NCI-H69 (cell line): Measurements from ENCODE around the gene CNKSR1.

ENCODE experiments used
- DNase-seq: peaks from one replicate; lab custom pipeline; 2025; lab: John Stamatoyannopoulos, UW

Gene CNKSR1, protein sequence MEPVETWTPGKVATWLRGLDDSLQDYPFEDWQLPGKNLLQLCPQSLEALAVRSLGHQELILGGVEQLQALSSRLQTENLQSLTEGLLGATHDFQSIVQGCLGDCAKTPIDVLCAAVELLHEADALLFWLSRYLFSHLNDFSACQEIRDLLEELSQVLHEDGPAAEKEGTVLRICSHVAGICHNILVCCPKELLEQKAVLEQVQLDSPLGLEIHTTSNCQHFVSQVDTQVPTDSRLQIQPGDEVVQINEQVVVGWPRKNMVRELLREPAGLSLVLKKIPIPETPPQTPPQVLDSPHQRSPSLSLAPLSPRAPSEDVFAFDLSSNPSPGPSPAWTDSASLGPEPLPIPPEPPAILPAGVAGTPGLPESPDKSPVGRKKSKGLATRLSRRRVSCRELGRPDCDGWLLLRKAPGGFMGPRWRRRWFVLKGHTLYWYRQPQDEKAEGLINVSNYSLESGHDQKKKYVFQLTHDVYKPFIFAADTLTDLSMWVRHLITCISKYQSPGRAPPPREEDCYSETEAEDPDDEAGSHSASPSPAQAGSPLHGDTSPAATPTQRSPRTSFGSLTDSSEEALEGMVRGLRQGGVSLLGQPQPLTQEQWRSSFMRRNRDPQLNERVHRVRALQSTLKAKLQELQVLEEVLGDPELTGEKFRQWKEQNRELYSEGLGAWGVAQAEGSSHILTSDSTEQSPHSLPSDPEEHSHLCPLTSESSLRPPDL

DNA sequence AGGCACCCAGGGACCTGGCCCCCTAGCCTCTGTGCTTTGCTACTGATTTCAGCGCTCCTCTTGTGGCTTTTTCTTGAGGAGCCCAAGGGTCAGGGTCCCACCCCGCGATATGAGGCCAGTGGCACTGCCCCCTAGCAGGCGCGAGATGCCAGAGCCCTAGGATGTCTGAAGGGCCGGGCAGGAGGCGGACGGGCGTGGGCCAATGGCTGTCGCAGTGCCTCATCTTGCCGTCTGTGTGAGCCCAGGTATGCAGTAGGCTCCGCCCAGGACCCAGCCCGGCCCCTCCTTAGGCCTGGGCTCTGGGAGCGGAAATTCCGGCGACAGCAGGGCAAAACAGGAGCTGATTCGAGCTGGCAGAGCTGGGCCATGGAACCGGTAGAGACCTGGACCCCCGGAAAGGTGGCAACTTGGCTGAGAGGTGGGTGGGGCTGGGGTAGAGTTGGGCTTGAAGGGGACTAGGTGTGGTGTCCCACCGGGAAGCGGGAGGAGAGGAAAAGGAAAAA, at the start of gene CNKSR1:
CNKSR1 (plus strand) TSS at position 310 of the 503 bp plus-strand sequence; CDS start at position 367, 57 bp downstream.
- DNase-seq: peak; percentile 8

DNA sequence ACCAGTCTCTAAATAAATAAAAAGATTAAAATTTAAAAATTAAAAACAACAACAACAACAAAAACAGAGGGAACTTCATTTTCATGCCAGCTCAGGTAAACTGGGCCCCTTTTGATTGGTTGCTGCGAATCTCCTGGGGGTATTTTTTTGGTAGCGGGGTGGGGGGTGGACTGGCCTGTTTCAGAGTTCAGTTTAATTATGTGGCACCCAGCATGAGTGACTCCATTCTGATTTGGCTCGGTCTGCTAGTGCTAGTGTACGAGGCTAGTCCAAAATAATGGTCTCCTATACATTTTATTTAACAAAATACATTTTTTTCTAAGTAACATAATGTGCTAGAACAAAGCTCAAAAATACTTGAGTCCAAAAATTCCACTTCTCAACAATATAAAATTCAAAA, 47.5 kb upstream of the CNKSR1 start:
- no peak for DNase-seq

DNA sequence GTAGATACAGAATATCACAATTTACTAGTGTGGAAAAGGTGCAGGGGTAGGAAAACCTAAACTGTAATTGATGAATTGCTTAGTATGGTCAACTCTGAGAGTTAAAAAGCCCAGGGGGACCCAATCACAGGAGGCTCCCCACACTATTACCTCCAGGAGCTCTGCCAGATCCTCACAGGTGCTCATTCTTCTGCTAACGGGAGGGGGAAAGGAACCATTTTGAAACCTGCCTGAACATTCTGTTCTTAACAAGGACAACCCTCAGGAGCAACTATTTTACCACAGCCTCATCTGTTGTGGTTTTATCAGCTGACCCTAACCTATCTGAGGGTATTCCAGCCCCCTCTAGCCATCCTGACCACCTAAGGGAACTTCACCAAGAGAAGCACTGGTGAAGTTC, 46.6 kb upstream of the CNKSR1 start:
- DNase-seq: no peak

DNA sequence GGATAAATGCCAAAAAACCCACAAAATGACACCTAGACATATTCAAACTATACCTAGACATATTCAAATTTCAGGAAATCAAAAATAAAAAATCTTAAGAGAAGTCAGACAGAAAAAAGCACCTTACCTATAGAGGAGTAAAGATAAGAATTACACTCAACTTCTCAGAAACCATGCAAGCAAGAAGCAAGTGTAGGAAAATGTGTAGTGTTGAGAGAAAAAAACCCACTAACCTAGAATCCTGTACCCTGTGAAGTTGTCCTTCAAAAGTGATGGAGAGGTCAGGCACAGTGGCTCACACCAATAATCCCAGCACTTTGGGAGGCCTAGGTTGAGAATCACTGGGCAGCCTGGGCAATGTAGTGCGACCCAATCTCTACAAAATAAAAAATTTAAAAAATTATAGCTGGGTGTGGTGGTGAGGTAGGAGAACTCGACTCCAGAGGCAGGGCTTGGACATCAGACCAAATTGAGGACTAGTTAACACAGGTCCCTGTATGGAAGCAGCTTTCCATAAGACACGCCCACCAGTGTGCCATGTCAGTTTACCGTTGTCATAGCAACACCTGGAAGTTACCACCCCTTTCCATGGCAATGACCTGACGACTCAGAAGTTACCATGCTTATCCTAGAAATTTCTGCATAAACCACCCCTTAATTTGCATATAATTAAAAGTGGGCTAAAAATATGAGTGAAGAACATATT, 45.0 kb upstream of the CNKSR1 start:
- DNase-seq: no peak

DNA sequence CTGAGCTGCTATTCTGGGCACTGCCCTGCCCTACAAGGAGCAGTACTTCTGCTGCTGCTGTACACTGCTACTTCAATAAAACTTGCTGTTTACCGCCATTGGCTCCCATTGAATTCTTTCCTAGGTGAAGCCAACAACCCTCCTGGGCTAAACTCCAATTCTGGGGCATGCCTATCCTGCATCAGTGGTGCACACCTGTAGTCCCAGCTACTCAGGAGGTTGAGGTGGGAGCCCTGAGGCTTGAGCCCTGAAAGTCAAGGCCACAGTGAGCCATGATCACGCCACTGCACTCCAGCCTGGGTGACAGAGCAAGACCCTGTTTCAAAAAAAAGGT, 44.5 kb upstream of the CNKSR1 start:
- DNase-seq: no peak

DNA sequence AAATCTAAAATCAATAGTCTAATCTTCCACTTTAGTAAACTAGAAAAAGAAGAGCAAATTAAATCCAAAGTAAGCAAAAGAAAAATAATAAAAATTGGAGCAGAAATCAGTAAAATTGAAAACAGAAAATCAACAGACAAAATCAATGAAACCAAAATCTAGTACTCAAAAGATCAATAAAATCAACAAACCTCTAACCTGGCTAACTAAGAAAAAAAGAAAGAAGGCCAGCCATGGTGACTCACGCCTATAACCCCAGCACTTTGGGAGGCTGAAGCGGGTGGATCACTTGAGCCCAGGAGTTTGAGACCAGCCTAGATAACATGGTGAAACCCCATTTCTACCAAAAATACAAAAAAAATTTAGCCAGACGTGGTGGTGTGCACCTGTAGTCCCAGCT, 42.8 kb upstream of the CNKSR1 start:
- no peak for DNase-seq

DNA sequence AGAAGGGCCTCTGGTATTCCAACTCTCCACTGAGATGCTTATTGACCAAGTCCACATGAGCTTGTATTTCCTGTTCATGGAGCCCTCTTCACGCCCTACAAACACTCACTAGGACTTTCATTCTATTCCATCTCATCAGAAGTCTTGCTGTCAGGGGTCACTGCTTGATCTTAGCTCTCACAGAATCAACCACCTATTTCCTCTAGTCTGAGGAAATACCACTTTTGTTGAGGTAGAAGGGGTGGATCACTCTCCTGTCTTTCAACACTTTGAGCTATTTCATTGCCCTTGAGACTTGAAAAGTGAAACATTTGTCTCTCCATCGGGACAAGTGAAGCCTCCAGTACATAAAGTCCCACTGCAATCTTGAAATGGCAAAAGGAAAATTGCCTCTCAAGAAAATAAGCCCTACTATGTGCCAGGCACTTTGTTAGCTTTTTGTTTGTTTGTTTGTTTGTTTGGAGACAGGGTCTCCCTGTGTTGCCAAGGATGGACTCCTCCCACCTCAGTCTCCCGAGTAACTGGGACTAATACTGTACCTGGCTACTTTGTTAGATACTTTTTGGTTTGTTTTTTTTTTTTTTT, 38.2 kb upstream of the CNKSR1 start:
- DNase-seq: no peak

DNA sequence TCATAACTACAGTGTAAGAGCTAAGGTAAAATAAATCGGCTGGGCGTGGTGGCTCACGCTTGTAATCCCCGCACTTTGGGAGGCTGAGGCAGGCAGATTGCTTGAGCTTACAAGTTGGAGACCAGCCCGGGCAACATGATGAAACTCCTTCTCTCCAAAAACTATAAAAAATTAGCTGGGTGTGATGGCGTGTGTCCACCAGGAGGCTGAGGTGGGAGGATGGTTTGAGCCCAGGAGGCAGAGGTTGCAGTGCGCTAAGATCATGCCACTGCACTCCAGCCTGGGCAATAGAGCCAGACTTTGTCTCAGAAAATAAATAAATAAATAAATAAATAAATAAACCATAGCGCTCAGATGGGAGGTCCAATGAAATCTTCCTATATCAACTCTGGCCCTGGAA, 35.1 kb upstream of the CNKSR1 start:
- no peak for DNase-seq

DNA sequence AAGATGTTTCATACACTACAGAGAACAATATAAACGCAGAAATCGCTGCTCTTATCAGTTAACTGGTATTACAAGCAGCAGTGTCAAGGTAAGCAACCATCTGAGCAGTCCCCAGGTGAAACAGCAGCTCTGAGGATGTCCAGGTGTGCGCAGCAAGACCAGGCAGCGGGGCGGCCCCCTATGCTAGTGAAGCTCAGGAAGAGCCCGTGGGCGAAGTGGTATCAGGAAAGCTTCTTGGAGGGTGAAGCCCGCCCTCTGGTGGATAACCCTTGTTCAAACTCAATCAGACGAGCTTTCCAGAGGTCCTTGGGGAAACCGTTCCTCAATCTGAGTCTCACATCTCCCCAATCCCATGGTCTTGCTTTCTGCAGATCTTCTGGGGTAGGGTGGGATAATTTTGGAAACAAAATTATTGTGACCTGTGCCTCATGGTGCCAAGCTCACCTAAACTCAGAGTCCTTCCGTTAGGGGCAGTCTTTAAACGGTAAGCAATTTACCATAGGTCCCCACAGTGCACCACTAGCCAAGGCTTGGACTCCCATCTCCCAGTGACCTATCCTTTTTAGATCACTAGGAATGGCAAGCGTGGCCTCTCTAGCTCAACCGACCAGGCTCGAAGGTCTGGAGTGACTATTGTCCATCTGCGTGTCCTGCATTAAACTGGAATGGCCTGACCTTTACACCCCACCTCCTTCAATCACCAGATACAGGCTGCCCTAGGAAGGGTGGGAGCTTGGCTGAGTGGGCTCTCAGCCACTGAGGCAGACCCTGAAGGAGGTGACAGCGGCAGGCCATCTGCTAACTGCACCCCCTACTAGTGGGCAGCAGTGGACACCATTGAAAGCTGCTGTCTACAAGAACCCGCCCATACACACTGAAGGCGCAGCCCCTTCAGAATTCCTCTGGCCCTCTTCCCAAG, 32.0 kb upstream of the CNKSR1 start:
- DNase-seq: peak; percentile 91

DNA sequence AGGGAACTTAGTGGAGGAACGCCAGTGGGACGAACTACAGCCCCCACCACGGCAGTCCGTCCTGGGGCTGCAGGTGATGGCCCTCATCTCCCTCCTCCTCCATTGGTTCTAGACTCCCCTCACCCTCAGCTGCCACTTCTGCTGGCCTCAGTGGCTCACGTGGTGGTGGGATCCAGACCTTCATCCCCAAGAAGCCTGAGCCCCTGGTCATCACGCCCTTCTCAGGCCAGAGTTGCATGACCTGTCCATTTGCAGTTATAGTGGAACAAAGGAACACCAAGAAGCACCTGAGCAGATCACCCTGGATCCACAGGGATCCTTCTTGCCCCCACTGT, 31.4 kb upstream of the CNKSR1 start:
- DNase-seq: no peak

DNA sequence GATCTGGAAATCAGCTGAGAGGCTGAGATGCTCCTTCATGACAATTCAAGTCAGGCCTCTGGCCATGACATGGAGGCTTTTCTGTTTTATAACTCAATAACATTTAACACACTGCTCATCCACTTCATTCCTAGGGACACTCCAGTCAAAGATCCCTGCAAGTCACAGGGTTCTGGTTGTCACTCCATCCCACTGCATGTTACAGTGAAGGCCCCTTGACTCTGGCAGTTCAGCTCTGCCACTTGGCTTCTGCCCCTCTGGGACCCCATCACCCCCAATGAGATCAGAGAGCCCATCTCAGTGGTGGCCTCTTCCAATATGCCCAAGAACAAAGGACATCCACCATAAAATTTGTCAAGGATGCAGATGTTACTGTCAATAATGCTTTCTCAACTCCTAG, 28.4 kb upstream of the CNKSR1 start:
- DNase-seq: no peak

DNA sequence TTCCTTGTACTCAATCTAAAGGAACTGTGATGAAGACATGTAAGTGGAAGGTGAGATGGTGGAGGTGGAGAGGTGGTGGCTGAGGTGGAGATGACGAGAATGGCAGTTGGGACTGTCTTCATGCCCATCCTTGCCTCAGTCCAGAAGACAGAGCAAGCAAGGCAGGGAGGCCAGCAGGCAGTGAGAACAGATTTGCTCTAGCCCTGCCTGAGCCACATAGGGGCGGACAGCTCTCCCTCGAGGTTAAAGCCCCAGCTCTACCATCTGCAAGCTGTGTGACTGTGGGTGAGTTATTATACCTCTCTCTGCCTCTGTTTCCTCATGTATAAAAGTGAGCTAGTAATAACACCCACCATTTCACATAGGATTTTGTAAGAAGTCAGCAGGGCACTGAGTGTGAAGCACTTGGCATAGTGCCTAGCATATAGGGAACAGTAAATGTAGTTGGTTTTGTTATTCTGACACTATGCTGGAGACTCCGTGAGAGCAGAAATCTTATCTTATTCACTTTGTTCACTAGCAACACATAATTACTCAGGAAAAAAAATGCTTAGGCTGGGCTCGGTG, 23.2 kb upstream of the CNKSR1 start:
- DNase-seq: no peak

DNA sequence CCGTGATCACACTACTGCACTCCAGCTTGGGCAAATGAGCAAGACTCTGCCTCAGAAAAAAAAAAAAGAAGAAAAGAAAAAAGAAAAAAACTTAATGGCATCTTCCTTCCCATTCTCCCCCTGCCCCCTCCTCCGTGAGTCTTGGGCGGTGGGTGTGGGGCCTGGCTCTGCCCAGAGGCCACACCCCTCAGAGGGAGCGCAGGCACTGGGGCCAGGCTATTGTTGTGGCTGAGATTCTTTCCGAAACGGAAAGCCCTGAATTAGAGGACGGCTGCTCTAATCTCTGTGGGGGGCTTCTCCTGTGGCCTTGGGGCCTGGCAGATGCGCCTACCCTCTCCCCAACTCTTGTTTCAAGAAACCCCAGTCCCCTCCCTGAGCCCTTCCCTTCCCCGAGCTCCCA, 22.5 kb upstream of the CNKSR1 start:
- DNase-seq: no peak

DNA sequence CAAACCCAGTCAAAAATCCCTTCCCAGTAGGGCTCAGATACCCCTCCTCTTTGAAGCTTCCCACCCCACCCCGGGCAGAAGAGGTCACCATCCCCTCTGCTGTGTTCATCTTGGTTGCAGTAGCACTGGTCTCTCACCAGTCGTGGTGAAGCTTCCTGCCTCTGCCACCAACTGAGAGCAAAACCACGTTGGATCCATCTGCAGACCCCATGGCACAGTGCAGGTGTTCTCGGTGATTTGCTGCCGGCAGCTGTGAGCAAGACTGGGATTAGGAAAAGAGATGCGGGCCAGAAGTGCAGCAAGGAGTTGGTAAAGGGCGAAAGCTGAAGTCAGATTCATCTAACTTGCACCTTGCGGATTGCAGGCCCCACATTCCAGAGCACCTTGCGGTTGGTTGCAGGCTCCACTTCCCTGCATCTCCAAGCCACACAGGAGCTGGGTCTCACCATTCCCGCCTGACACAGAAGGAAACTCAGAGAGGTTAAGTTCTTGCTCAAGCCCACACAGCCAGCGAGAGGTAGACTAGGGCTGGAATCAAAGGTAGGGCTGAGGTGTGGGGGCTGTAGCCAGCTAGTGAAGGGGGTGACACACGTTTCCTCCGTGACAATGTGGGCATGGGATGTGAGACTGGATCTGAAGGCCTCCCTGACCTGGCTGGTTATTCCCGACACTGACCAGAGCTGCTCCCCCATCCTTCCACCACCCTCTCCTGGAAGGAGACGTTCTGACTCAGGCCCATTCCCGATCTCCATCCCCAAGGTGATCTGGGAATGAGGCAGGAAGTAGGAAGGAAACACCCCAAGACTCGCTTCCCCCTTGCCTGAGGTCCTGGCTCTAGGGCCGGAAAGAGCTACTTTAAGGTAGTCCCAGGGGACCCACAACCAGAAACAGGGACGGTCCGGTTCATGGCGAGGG, 21.7 kb upstream of the CNKSR1 start:
- DNase-seq: no peak

DNA sequence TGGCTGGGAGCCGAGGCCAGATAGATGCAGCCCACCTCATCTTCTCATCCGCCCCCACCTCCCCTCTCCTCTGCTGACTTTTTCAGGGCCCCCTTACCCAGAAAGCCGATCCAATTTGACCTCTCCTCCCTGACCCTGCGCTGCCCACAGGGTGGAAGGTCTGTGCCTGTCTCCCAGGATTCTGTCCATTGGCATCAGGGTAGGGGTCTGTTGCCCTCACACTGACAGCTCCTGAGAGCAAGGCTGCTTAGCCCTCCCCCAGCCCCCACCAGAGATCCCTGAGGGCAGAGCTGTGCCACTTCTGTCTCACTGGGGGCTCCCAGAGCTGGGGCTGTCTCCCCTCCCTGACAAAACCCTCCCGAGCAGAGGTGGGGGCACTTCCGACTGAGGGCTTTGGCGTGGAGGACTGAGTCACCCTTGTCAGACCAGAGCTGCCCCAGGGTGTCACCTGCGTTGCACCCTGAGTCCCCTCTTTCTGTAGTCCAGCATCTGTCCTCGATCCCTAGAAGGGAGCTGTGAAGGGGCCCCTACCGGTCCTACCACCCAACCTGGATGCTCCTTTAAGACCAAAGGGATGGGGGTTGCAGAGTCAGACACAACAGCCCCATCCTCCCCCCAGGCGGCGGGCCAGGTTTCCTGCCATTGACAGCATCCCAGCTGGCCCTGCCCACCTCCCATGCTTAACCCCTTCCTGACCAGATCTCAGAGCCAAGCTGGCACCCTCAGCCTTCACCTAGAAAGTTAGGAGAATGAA, 20.8 kb upstream of the CNKSR1 start:
- peak; percentile 68 for DNase-seq

DNA sequence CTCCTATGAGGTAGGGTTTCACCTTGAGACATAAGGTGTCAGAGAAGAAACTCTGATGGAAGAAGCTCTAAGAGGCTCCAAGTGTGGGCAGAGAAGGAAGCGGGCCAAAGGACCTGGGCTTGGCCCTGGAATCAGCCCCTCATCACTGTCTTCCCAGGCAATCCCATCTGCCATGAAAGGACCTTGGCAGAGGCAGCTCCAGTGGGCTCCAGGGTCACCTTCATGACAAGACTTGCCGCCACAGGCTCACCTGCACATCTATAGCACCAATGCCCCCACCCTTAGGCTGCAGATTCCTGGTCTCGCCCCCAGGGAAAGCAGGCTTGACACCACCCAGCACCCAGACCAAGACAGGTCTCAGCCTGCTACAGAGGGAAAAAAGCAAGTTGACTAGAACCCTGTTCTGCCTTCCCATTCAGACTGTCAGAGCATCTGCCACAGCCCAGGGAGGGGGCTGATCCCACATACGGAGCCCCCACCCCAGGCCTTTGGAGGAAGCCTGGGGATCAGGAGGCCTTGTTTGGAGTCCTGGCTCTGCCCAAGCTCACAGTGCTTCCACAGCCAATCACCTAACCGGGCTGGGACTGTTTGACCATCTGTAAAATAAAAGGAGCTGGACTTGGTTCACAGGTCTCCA, 18.9 kb upstream of the CNKSR1 start:
- no peak for DNase-seq

DNA sequence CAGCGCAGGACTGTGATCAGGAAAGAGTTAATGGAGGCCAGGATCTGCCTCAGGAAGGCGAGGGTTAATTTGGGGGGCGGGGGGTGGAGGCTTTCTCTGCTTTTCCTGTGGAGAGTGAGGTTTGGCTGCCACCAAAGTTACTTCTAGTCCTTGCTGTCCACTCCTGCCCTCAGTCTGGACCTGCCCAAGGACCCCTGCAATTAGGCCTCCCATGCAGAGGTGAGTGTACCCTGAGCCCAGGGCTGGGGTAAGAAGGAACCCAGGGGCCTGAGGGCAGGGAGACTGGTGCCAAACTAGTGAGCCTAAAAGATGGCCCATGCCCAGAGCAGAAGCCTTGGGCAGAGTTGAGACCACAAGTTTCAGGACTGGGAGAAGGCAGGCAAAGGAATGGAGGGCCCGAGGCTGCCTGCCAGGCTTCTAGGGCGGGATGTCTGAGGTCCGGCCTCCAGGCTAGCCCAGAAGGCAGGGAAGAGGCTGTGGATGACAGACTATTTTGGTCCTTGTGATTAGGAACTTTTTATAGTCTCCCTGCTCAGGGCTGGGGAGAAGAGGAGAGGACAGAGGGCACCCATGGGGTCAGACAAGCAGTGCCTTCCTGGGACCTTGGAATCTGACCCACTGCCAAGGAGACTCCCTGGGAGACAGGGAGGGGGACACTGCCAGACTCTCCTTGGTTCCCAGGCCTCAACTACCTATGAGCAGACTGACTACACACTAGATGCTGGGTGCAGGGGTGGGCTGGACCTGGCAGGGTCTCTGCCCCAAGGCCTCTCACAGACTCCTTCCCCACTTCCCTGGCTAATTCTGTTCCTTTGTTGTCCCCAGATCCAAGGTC, 18.2 kb upstream of the CNKSR1 start, which contains the start of gene FAM110D:
FAM110D (plus strand) TSS at position 172 of the 835 bp plus-strand sequence. CDS start 2,213 bp downstream, outside the sequence.
- DNase-seq: no peak

DNA sequence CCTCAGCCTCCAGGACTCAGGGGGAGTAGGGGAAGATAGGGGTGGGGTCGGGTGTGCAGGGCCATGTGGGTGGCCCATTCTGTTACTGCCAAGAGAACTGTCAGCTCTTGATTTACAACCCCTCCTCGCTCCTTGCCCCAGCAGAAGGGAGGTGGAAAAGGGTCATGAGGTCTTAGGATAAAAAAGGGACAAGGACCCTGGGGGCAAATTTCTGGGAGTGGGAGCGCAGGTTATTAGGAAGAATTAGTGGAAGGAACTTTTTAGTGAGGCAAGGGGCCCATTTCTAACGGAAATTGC, 17.6 kb upstream of the CNKSR1 start:
- DNase-seq: no peak
